Measurements from ENCODE around the gene CCDC97.

Gene CCDC97

DNA sequence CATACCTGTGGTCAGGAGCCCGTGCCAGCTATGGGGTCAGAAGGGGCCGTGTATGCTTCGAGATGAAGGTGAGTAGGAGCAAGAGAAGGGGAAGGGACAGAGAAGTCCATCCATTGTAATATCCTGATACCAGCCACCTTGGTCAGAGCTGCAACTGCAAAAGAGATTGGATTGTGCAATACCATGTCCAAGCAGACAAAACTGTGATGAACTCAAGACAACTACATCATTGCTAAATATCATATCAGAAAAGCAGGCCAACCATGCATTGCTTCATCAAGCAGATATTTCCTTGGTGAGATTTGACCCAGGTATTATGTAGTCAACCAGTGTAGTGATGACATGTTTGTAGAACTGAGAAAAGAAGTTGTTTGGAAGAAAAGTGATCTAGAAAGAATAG, 33.7 kb upstream of the CCDC97 start:
- TF ChIP-seq ZC3H10 (CRISPR knock-in tag; IDR thresholded peaks at IDR 0.05) (no peak), ISL1 (CRISPR knock-in tag; IDR thresholded peaks at IDR 0.05) (no peak), ZNF8 (CRISPR knock-in tag; IDR thresholded peaks at IDR 0.05) (no peak), TCF4 (CRISPR knock-in tag; IDR thresholded peaks at IDR 0.05; ENCODE audit: borderline replicate concordance) (no peak), BACH2 (CRISPR knock-in tag; IDR thresholded peaks at IDR 0.05; ENCODE audit: borderline replicate concordance) (no peak), ZNF565 (CRISPR knock-in tag; conservative IDR thresholded peaks at IDR 0.05; ENCODE audit: low read depth) (no peak), SNAI2 (CRISPR knock-in tag; IDR thresholded peaks at IDR 0.05) (no peak), ZFP30 (CRISPR knock-in tag; IDR thresholded peaks at IDR 0.05) (no peak), ZNF70 (CRISPR knock-in tag; IDR thresholded peaks at IDR 0.05) (no peak), CSDC2 (CRISPR knock-in tag; IDR thresholded peaks at IDR 0.05) (no peak), GLIS3 (CRISPR knock-in tag; IDR thresholded peaks at IDR 0.05) (no peak), ESRRG (CRISPR knock-in tag; IDR thresholded peaks at IDR 0.05) (no peak), ZFP3 (CRISPR knock-in tag; IDR thresholded peaks at IDR 0.05) (no peak), PPARA (CRISPR knock-in tag; IDR thresholded peaks at IDR 0.05; ENCODE audit: borderline replicate concordance) (no peak), ARNTL (CRISPR knock-in tag; IDR thresholded peaks at IDR 0.05; ENCODE audit: borderline replicate concordance, low read depth) (no peak), RARB (CRISPR knock-in tag; IDR thresholded peaks at IDR 0.05) (no peak)
- TF ChIP-seq, protein P1, sequence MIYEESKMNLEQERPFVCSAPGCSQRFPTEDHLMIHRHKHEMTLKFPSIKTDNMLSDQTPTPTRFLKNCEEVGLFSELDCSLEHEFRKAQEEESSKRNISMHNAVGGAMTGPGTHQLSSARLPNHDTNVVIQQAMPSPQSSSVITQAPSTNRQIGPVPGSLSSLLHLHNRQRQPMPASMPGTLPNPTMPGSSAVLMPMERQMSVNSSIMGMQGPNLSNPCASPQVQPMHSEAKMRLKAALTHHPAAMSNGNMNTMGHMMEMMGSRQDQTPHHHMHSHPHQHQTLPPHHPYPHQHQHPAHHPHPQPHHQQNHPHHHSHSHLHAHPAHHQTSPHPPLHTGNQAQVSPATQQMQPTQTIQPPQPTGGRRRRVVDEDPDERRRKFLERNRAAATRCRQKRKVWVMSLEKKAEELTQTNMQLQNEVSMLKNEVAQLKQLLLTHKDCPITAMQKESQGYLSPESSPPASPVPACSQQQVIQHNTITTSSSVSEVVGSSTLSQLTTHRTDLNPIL (CRISPR knock-in tag; IDR thresholded peaks at IDR 0.05; ENCODE audit: low read depth) = no peak
- TF ChIP-seq, protein P2, sequence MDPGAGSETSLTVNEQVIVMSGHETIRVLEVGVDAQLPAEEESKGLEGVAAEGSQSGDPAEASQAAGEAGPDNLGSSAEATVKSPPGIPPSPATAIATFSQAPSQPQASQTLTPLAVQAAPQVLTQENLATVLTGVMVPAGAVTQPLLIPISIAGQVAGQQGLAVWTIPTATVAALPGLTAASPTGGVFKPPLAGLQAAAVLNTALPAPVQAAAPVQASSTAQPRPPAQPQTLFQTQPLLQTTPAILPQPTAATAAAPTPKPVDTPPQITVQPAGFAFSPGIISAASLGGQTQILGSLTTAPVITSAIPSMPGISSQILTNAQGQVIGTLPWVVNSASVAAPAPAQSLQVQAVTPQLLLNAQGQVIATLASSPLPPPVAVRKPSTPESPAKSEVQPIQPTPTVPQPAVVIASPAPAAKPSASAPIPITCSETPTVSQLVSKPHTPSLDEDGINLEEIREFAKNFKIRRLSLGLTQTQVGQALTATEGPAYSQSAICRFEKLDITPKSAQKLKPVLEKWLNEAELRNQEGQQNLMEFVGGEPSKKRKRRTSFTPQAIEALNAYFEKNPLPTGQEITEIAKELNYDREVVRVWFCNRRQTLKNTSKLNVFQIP (CRISPR knock-in tag; IDR thresholded peaks at IDR 0.05; ENCODE audit: borderline replicate concordance, low read depth) = no peak
- TF ChIP-seq, protein P3, sequence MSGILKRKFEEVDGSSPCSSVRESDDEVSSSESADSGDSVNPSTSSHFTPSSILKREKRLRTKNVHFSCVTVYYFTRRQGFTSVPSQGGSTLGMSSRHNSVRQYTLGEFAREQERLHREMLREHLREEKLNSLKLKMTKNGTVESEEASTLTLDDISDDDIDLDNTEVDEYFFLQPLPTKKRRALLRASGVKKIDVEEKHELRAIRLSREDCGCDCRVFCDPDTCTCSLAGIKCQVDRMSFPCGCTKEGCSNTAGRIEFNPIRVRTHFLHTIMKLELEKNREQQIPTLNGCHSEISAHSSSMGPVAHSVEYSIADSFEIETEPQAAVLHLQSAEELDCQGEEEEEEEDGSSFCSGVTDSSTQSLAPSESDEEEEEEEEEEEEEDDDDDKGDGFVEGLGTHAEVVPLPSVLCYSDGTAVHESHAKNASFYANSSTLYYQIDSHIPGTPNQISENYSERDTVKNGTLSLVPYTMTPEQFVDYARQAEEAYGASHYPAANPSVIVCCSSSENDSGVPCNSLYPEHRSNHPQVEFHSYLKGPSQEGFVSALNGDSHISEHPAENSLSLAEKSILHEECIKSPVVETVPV (CRISPR knock-in tag; IDR thresholded peaks at IDR 0.05) = no peak
- no peak for ATAC-seq

DNA sequence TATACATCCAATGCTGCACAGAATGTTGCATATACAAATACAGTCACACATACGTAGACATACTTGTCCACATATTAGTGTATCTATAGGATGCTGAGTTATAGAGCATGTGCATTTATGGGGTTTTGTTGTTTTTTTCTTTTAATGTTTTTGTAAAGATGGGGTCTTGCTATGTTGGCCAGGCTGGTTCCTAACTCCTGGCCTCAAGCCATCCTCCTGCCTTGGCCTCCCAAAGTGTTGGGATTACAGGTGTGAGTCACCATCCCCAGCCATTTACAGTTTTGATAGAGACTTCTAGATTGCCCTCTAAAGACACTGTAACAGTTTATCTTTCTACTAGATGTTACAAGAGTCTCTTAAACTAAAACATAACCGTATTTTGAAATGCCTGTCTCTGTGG, 31.5 kb upstream of the CCDC97 start:
- ATAC-seq = no peak
- TF ChIP-seq ARNTL (CRISPR knock-in tag; IDR thresholded peaks at IDR 0.05; ENCODE audit: borderline replicate concordance, low read depth) (no peak), TOX (CRISPR knock-in tag; IDR thresholded peaks at IDR 0.05; ENCODE audit: borderline replicate concordance) (no peak), BACH2 (CRISPR knock-in tag; IDR thresholded peaks at IDR 0.05; ENCODE audit: borderline replicate concordance) (no peak), GLIS3 (CRISPR knock-in tag; IDR thresholded peaks at IDR 0.05) (no peak), ZNF70 (CRISPR knock-in tag; IDR thresholded peaks at IDR 0.05) (no peak), ZNF8 (CRISPR knock-in tag; IDR thresholded peaks at IDR 0.05) (no peak), SNAI2 (CRISPR knock-in tag; IDR thresholded peaks at IDR 0.05) (no peak), OSR1 (CRISPR knock-in tag; IDR thresholded peaks at IDR 0.05) (no peak), ZFP3 (CRISPR knock-in tag; IDR thresholded peaks at IDR 0.05) (no peak), ZC3H10 (CRISPR knock-in tag; IDR thresholded peaks at IDR 0.05) (no peak), ESRRG (CRISPR knock-in tag; IDR thresholded peaks at IDR 0.05) (no peak), CSDC2 (CRISPR knock-in tag; IDR thresholded peaks at IDR 0.05) (no peak)
- TF ChIP-seq, protein P4, sequence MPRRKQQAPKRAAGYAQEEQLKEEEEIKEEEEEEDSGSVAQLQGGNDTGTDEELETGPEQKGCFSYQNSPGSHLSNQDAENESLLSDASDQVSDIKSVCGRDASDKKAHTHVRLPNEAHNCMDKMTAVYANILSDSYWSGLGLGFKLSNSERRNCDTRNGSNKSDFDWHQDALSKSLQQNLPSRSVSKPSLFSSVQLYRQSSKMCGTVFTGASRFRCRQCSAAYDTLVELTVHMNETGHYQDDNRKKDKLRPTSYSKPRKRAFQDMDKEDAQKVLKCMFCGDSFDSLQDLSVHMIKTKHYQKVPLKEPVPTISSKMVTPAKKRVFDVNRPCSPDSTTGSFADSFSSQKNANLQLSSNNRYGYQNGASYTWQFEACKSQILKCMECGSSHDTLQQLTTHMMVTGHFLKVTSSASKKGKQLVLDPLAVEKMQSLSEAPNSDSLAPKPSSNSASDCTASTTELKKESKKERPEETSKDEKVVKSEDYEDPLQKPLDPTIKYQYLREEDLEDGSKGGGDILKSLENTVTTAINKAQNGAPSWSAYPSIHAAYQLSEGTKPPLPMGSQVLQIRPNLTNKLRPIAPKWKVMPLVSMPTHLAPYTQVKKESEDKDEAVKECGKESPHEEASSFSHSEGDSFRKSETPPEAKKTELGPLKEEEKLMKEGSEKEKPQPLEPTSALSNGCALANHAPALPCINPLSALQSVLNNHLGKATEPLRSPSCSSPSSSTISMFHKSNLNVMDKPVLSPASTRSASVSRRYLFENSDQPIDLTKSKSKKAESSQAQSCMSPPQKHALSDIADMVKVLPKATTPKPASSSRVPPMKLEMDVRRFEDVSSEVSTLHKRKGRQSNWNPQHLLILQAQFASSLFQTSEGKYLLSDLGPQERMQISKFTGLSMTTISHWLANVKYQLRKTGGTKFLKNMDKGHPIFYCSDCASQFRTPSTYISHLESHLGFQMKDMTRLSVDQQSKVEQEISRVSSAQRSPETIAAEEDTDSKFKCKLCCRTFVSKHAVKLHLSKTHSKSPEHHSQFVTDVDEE (CRISPR knock-in tag; IDR thresholded peaks at IDR 0.05) = no peak
- TF ChIP-seq, protein P1 (CRISPR knock-in tag; IDR thresholded peaks at IDR 0.05; ENCODE audit: low read depth) = no peak

All from SK-N-SH treated with all-trans-retinoic acid at 6 μM for 48 hours (cell line).